GM21619 (cell line): Measurements from ENCODE around the gene KIT.
"Not testable (repeated sequence)": the region's sequence is repeated elsewhere in the genome, so short reads cannot be mapped to it uniquely, and the experiment has no call there.

Experiments used
- ATAC-seq: cut with Tn5 transposase; IDR thresholded peaks from one replicate; pipeline ENCODE4 v1.9.1; 2021; ENCODE audit not compliant: unreplicated experiment

The KIT gene

GRCh38 chr4:54657551-54658251 lies at the start of gene KIT:
Gene KIT (plus strand): TSS chr4:54657957. CDS start chr4:54658015, 58 bp downstream.
- no peak for ATAC-seq

- no peak for ATAC-seq
Observed at GRCh38 chr4:54609310-54609709, 48.4 kb upstream of the KIT start.

DNA sequence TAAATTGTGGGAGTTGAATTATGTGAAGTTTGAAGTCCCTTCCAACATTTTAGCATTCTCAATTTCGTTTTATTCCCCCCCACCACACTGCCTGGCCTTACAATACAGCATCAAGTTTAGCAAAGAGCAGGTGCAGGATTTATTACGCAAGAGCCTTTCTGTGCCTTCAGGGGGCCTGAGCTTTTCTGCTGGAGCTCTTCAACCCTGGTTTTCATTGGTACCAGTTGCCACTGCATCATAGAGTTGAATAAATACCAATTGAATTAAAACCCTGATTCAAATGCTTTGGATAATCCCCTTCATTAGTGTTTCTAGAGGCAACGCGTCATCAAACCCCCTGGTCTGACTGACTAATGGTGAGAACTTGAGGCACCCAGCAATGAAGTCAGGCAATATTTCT lies 43.6 kb upstream of the KIT start:
- no peak for ATAC-seq

- no peak for ATAC-seq
Observed at GRCh38 chr4:54620773-54621172, 37.0 kb upstream of the KIT start.

- ATAC-seq = no peak
Observed at GRCh38 chr4:54625391-54625790, 32.4 kb upstream of the KIT start.

- ATAC-seq = no peak
Observed at GRCh38 chr4:54626113-54626512, 31.6 kb upstream of the KIT start.

- no peak for ATAC-seq
Observed at GRCh38 chr4:54632537-54632936, 25.2 kb upstream of the KIT start.

DNA sequence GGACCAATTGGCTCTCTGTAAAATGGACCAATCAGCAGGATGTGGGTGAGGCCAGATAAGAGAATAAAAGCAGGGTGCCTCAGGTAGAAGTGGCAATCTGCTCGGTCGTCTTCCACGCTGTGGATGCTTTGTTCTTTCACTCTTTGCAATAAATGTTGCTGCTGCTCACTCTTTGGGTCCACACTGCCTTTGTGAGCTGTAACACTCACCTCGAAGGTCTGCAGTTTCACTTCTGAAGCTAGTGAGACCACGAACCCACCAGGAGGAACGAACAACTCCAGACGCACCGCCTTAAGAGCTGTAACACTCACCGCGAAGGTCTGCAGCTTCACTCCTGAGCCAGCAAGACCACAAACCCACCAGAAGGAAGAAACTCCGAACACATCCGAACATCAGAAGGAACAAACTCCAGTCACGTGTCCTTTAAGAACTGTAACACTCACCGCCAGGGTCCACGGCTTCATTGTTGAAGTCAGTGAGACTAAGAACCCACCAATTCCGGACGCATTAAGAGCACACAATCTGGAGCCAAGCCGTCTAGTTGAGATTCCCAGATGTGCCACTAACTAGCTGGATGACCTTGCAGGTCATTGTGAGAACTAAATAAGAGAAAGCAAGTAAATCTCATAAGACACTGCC lies 24.5 kb upstream of the KIT start:
- ATAC-seq = not testable (repeated sequence)

DNA sequence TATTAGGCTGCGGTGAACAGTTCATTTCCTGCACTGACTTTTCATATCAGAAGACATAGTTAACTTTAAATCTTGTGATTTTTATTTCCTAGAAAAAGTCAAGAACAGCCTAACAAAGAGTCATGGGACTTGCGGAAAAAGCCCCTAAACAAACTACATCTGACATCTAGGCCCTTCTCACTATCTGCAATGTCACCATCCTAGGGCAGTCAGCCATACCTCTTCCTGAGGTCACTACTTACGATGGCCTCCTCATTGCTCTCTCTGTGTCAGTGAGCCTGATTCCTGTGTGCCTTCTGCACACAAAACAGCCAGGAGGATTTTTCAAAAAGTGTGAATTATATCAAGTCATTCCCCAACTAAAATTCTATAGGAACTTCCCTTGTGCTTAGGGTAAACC lies 22.4 kb upstream of the KIT start:
- no peak for ATAC-seq

DNA sequence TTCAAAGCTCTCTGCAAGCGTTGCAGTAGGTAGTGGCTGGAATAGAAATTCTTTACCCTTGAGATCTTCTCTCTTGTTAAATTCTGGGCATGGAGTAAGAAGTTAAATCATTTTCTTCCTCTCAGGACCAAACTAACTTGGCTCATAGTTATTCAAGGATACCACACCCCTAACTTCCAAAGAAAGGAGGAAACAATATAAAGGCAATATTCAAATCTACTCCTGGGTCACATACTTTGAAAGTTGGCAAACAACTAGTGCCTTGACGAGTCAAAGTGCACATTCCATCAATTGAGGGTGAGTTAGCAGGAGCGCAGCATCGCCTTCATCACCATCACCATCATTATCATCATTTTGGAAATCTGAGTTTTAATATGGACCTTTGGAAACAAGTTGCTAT lies 20.4 kb upstream of the KIT start:
- ATAC-seq = no peak

DNA sequence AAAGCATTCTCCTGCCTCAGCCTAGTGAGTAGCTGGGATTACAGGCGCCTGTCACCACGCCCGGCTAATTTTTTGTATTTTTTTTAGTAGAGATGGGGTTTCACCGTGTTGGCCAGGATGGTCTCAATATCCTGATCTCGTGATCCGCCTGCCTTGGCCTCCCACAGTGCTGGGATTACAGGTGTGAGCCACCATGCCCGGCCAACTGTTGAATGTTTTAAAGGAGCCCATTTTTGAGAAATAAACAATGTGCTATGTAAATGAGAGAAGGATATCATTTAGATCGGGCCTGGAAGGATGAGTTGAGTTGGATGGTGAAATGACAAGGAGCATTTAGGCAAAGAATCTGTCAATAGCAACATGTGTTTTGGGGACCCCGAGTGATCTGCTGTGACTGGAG lies 16.7 kb upstream of the KIT start:
- ATAC-seq = not testable (repeated sequence)

GRCh38 chr4:54643172-54643571 lies 14.6 kb upstream of the KIT start:
- no peak for ATAC-seq

DNA sequence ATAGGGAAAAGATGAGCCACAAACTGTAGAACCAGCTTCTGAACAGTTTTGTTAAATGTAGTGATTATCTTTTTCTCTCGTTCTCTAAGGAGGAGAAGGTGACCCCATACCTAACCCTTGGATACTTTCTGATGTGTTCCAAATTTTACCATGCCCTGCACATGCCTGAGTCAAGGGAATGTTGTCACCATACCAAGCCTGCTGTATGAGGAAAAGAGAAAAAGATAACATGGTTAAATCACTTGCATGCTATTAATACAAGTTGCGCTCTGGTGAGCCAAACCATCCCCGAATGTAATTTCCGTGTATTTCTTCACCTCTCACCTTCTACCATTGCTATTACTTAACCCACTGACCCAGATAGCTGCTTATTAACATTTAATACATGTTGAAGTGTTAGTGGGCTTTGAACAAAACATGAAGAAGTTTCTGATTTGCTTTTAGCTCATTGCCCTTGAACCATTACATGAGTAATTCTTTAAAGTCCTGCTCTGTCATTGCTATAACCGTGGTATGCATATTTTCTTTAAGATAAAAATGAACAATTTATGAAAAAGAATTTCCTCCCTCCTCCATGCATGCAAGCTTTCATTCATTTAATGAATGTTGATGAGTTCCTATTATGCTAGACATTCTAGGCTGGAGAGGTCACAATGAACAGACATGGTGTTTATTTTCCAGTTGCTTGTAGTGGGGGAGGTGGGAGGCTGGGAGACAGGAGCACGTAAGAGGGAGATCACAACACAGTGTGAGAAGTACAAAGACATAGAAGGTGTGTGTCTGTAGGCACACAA lies 13.6 kb upstream of the KIT start:
- ATAC-seq = no peak

- ATAC-seq = no peak
Observed at GRCh38 chr4:54645830-54646229, 11.9 kb upstream of the KIT start.

DNA sequence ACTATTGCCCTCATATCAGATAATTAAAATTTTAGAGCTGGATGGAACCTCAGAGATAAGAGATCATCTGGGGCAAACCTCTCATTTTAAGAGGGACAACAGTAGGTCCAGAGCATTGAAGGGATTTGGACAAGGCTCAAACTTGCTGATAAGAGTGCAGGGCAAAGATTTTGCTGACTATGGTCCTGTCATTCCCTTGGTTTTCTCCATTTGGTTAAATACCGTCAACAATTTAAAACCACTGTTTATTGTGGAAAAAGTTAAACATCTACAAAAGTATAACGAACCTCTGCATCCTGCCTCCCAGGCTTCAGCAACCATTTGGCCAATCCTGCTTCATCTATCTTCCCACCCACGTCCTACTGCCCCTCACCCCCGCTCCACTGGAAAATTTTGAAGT lies 10.7 kb upstream of the KIT start:
- ATAC-seq = no peak

DNA sequence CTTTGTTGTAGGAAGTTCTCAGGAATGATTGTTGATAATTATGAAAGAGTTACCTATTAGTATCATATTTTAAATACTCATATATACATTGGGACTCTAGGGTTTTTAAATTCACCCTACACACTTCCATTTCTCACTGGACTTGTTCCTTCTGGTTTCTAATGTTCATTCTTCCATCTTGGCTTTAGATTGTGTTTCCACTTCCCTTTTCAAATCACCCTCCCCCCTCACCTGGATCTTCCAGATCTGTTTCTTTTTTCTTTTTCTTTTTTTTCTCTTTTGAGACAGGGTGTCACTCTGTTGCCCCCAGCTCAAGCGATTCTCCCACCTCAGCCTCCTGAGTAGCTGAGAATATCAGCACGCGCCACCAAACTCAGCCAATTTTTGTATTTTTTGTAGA lies 6.7 kb upstream of the KIT start:
- no peak for ATAC-seq

- ATAC-seq = no peak
Observed at GRCh38 chr4:54654753-54655152, 3.0 kb upstream of the KIT start.

DNA sequence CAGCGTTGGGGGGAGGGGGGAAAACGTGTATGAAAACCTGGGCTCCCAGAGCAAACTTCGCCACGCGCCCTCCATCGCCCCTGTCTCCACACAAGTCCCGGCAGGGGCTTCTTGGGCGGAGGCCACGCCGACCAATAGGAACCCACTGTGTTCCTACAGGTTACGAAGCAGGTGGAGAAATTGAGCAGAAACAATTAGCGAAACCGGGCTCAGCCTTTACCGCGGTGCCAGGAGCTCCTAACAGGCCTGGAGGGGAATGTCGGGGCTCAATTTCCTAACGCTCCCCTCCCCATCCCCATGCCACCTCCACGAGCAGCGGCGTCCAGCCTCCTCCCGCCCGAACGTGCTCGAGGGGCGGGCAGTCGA lies 589 bp upstream of the KIT start:
- no peak for ATAC-seq

GRCh38 chr4:54658252-54659093 lies 716 bp downstream of the KIT start:
- ATAC-seq = no peak

DNA sequence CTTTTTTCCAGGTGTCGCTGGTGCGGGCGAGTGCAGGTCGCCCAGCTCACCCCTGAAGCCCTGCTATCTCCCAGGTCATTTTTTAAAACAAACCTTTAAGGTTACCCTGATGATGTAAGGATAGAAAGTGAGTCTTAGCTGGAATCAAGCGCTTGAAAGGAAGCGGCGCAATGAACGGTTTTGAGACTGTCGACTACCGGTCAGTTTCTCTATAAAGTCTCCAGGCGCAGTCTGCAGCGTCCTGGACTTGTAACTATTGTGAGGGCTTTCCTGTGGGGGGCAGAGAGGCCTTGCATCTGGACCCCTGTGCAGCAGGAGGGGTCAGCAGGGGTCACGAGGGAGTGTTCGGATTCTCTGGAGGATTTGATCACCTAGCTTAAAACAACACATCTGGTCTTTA lies 1.6 kb downstream of the KIT start:
- ATAC-seq = no peak
